Kidney epithelial cell (primary cell): ENCODE data around the gene KIAA1671. TPM values are rescaled to one million over a fixed set of nuclear protein-coding genes. Genes with fewer than 3 reads are reported as not detected.
"Not testable (repeated sequence)": the region's sequence is repeated elsewhere in the genome, so short reads cannot be mapped to it uniquely, and the experiment has no call there.

Source experiments
- DNase-seq: peaks from one replicate; pipeline ENCODE4 v3.0.0-alpha.2; 2010; ENCODE audit warnings: low read depth
- H3K27me3 ChIP-seq: 2 replicates; pipeline ENCODE4 v1.6.0; 2011; ENCODE audit warnings: low read length; ENCODE audit not compliant: control insufficient read depth, insufficient read depth
- H3K36me3 ChIP-seq: 2 replicates; pipeline ENCODE4 v1.5.1; 2011; ENCODE audit warnings: low read length; ENCODE audit not compliant: control insufficient read depth, insufficient read depth
- H3K4me3 ChIP-seq: 2 replicates; pipeline ENCODE4 v1.5.1; 2011; ENCODE audit warnings: low read depth, mild to moderate bottlenecking, control low read depth, low read length
- total RNA-seq: library from RNA; depleted of rRNA; stranded (reverse); fragments of >200 nt; gene quantifications from 2 replicates; pipeline ENCODE4 v1.2.3, GENCODE V29; 2015
- TF ChIP-seq, protein P1 (sequence below): IDR thresholded peaks from 2 replicates; pipeline ENCODE4 v1.5.1; 2011; ENCODE audit warnings: mild to moderate bottlenecking, moderate library complexity, low read length, control low read depth, inconsistent platforms; ENCODE audit not compliant: insufficient read depth, poor library complexity, severe bottlenecking

KIAA1671 gene
- total RNA-seq, 1 donor from 2014 or later: 32.3 TPM

GRCh38 chr22:25219211-25219689 is 266.7 kb downstream of the KIAA1671 start, which contains the start of gene CRYBB2:
Gene CRYBB2, plus strand, starts transcription at chr22:25219639. Its CDS starts 1,791 bp downstream, at chr22:25221430.
- TF ChIP-seq, protein P1, sequence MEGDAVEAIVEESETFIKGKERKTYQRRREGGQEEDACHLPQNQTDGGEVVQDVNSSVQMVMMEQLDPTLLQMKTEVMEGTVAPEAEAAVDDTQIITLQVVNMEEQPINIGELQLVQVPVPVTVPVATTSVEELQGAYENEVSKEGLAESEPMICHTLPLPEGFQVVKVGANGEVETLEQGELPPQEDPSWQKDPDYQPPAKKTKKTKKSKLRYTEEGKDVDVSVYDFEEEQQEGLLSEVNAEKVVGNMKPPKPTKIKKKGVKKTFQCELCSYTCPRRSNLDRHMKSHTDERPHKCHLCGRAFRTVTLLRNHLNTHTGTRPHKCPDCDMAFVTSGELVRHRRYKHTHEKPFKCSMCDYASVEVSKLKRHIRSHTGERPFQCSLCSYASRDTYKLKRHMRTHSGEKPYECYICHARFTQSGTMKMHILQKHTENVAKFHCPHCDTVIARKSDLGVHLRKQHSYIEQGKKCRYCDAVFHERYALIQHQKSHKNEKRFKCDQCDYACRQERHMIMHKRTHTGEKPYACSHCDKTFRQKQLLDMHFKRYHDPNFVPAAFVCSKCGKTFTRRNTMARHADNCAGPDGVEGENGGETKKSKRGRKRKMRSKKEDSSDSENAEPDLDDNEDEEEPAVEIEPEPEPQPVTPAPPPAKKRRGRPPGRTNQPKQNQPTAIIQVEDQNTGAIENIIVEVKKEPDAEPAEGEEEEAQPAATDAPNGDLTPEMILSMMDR: no peak
- no peak within 1 kb of the TSS for H3K4me3 ChIP-seq
- H3K36me3 ChIP-seq: no peaks in the 10 kb centered on the region
- DNase-seq: no peak
- peaks cover 16% of the 10 kb centered on the region for H3K27me3 ChIP-seq

GRCh38 chr22:25219948-25220442 is 267.5 kb downstream of the KIAA1671 start:
- Histone ChIP-seq H3K36me3 (no peaks in the 10 kb centered on the region), H3K4me3 (no peak overlapping the region), H3K27me3 (peaks cover 18% of the 10 kb centered on the region)
- DNase-seq: no peak
- TF ChIP-seq, protein P1: no peak

GRCh38 chr22:25221790-25222189 is 269.3 kb downstream of the KIAA1671 start:
- Histone ChIP-seq H3K27me3 (peaks cover 20% of the 10 kb centered on the region), H3K36me3 (no peaks in the 10 kb centered on the region), H3K4me3 (no peak overlapping the region)
- no peak for DNase-seq
- TF ChIP-seq, protein P1: no peak

GRCh38 chr22:25223269-25223850 is 270.8 kb downstream of the KIAA1671 start:
- DNase-seq: no peak
- Histone ChIP-seq H3K36me3 (no peaks in the 10 kb centered on the region), H3K27me3 (peaks cover 20% of the 10 kb centered on the region), H3K4me3 (no peak overlapping the region)
- TF ChIP-seq, protein P1: no peak

DNA sequence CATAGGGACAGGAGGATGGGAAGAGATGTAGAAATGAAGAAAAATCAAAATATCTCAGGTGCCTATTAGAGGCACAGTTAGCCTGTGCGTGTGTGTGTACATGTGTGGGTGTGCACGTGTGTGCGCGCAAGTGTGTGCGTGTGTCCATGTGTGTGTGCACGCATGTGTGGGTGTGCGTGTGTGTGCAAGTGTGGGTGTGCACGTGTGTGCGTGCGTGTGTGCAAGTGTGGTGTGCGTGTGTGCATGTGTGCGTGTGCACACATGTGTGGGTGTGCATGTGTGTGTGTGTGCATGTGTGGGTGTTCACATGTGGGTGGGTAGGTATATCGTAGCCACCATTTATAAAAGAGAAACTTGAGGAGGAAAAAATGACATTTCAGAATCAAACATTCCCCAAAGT is 276.3 kb downstream of the KIAA1671 start:
- no peak for DNase-seq
- Histone ChIP-seq H3K36me3 (no peaks in the 10 kb centered on the region), H3K4me3 (no peak overlapping the region), H3K27me3 (peaks cover 4% of the 10 kb centered on the region)
- TF ChIP-seq, protein P1: no peak

GRCh38 chr22:25230760-25231159 is 278.2 kb downstream of the KIAA1671 start:
- not testable (repeated sequence) for DNase-seq, H3K27me3 ChIP-seq, H3K36me3 ChIP-seq, H3K4me3 ChIP-seq
